ENCODE data around the gene ZKSCAN7.
A peak's percentile ranks its signal among the peaks of the same experiment; 100 is the strongest.

Gene ZKSCAN7

GRCh38 chr3:44511238-44511566 is 43.8 kb upstream of the ZKSCAN7 start:
- peak overlapping the region; percentile 97 for H3K4me3 Mint-ChIP-seq
- no peak for TF ChIP-seq CTCF (IDR thresholded peaks at IDR 0.05)
- DNase-seq: no peak
- H3K27me3 Mint-ChIP-seq (ENCODE audit: low read depth, poor library complexity): peaks cover 5% of the 10 kb centered on the region
- H3K4me1 Mint-ChIP-seq: peaks cover 44% of the 10 kb centered on the region
- peaks cover 30% of the 10 kb centered on the region for H3K36me3 Mint-ChIP-seq (ENCODE audit: low read depth)
- peak overlapping the region; percentile 100 for H3K27ac Mint-ChIP-seq
- peaks cover 28% of the 10 kb centered on the region for H3K9me3 Mint-ChIP-seq

DNA sequence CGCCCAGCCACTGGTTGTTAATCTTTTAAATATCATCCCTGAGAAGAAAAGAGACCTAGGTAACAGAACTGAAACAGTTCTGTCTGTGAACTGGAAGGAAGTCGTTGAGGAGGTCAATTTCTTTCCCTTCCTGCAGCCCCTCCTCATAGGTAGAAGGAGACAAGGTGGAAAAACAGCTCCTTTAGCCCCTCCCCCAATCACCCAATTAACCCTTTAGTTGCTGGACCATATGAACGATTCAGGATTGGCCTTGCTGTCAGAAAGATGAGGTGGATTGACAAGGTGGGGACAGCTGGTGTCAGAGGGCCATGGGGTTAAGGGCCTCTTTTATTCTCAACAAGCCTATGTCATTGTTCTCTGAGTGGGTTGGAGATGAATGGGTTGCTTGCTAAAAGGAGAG is 41.5 kb upstream of the ZKSCAN7 start:
- TF ChIP-seq CTCF (IDR thresholded peaks at IDR 0.05): no peak
- no peak overlapping the region for H3K27ac Mint-ChIP-seq
- H3K27me3 Mint-ChIP-seq (ENCODE audit: low read depth, poor library complexity): peaks cover 2% of the 10 kb centered on the region
- peaks cover 7% of the 10 kb centered on the region for H3K36me3 Mint-ChIP-seq (ENCODE audit: low read depth)
- peaks cover 40% of the 10 kb centered on the region for H3K4me1 Mint-ChIP-seq
- H3K4me3 Mint-ChIP-seq: no peak overlapping the region
- H3K9me3 Mint-ChIP-seq: peaks cover 10% of the 10 kb centered on the region
- no peak for DNase-seq

GRCh38 chr3:44516230-44516629 is 38.8 kb upstream of the ZKSCAN7 start:
- Mint-ChIP-seq H3K27ac (no peak overlapping the region), H3K27me3 (ENCODE audit: low read depth, poor library complexity) (peaks cover 8% of the 10 kb centered on the region), H3K4me3 (no peak overlapping the region), H3K36me3 (ENCODE audit: low read depth) (no peaks in the 10 kb centered on the region), H3K4me1 (peaks cover 20% of the 10 kb centered on the region), H3K9me3 (peaks cover 6% of the 10 kb centered on the region)
- TF ChIP-seq CTCF (IDR thresholded peaks at IDR 0.05): no peak
- DNase-seq: no peak

GRCh38 chr3:44518782-44519156 is 36.2 kb upstream of the ZKSCAN7 start:
- no peak for DNase-seq
- peaks cover 18% of the 10 kb centered on the region for H3K4me1 Mint-ChIP-seq
- no peaks in the 10 kb centered on the region for H3K36me3 Mint-ChIP-seq (ENCODE audit: low read depth)
- H3K27ac Mint-ChIP-seq: no peak overlapping the region
- no peak overlapping the region for H3K4me3 Mint-ChIP-seq
- peaks cover 17% of the 10 kb centered on the region for H3K27me3 Mint-ChIP-seq (ENCODE audit: low read depth, poor library complexity)
- peaks cover 9% of the 10 kb centered on the region for H3K9me3 Mint-ChIP-seq
- no peak for TF ChIP-seq CTCF (IDR thresholded peaks at IDR 0.05)

GRCh38 chr3:44521721-44522120 is 33.3 kb upstream of the ZKSCAN7 start:
- peaks cover 34% of the 10 kb centered on the region for H3K27me3 Mint-ChIP-seq (ENCODE audit: low read depth, poor library complexity)
- DNase-seq: no peak
- no peak for TF ChIP-seq CTCF (IDR thresholded peaks at IDR 0.05)
- H3K36me3 Mint-ChIP-seq (ENCODE audit: low read depth): no peaks in the 10 kb centered on the region
- H3K9me3 Mint-ChIP-seq: peaks cover 9% of the 10 kb centered on the region
- no peak overlapping the region for H3K4me3 Mint-ChIP-seq
- no peak overlapping the region for H3K27ac Mint-ChIP-seq
- H3K4me1 Mint-ChIP-seq: peaks cover 20% of the 10 kb centered on the region

DNA sequence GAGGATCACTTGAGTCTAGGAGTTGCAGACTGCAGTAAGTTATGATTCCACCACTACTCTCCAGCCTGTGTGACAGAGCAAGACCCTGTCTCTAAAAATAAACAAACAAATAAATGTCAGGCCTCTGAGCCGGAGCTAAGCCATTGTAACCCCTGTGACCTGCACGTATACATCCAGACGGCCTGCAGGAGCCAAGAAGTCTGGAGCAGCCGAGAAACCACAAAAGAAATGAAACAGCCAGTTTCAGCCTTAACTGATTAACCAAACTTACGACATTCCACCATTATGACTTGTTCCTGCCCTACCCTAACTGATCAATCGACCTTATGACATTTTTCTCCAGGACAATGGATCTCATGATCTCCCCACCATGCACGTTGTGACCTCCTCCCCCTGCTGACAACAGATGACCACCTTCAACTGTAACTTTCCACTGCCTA is 32.5 kb upstream of the ZKSCAN7 start:
- H3K27ac Mint-ChIP-seq: peak overlapping the region; percentile 25
- H3K36me3 Mint-ChIP-seq (ENCODE audit: low read depth): no peaks in the 10 kb centered on the region
- TF ChIP-seq CTCF (IDR thresholded peaks at IDR 0.05): no peak
- peaks cover 34% of the 10 kb centered on the region for H3K27me3 Mint-ChIP-seq (ENCODE audit: low read depth, poor library complexity)
- no peak for DNase-seq
- H3K4me1 Mint-ChIP-seq: peaks cover 20% of the 10 kb centered on the region
- H3K9me3 Mint-ChIP-seq: peaks cover 9% of the 10 kb centered on the region
- peak overlapping the region; percentile 51 for H3K4me3 Mint-ChIP-seq
